Endothelial cell of umbilical vein (primary cell): ENCODE measurements around the gene ACSBG1. TPM values are rescaled to one million over a fixed set of nuclear protein-coding genes. Genes with fewer than 3 reads are reported as not detected.

Experiments used
- BruUV-seq: library from RNA; stranded (reverse); fragments of 400-500 nt; replicated peaks from 2 replicates; lab custom pipeline; 2021; lab: Mats Ljungman, UMichigan
- CTCF ChIA-PET: fragments of 300-600, 350-600 bp; sonication (Branson Sonifier 250); formaldehyde crosslinking; loops from one replicate; lab custom pipeline; 2021; ENCODE audit warnings: antibody characterized with exemption, inconsistent platforms; lab: Charles Lee
- POLR2A ChIA-PET: fragments of 300-600, 350-600 bp; sonication (Branson Sonifier 250); formaldehyde crosslinking; loops from one replicate; lab custom pipeline; 2021; ENCODE audit warnings: antibody characterized with exemption, inconsistent platforms; lab: Charles Lee
- DNase-seq: peaks from one replicate; pipeline ENCODE4 v3.0.0-alpha.2; 2011; ENCODE audit warnings: low read depth, low spot score
- FAIRE-seq: peaks from 2 replicates; lab custom pipeline; 2011; peaks lifted over from hg19 to GRCh38; lab: Jason Lieb, UNC
- H2AFZ ChIP-seq: 2 replicates; pipeline ENCODE4 v1.6.0; 2012; ENCODE audit warnings: low read depth, low read length, control low read depth, inconsistent platforms
- H3K27ac ChIP-seq: 2 replicates; pipeline ENCODE4 v1.5.1; 2011; ENCODE audit warnings: low read depth, mild to moderate bottlenecking, control low read depth, low read length, moderate library complexity; ENCODE audit not compliant: insufficient read depth
- H3K27me3 ChIP-seq, 2 experiments: 2 replicates each; pipeline versions ENCODE4 v1.6.0 to v1.6.1; 2011; ENCODE audit warnings: low read length in 2 of 2, mixed read lengths in 1 of 2; ENCODE audit not compliant: control insufficient read depth in 2 of 2, insufficient read depth in 2 of 2
- H3K36me3 ChIP-seq, 2 experiments: 2 replicates in 1 of 2; 3 replicates in 1 of 2; pipeline ENCODE4 v1.5.1; 2011; ENCODE audit warnings: low read length in 2 of 2, mild to moderate bottlenecking in 1 of 2, moderate library complexity in 1 of 2; ENCODE audit not compliant: control insufficient read depth in 2 of 2, insufficient read depth in 2 of 2; ENCODE audit errors: extremely low read depth in 1 of 2
- H3K4me1 ChIP-seq: 3 replicates; pipeline ENCODE4 v1.5.1; 2011; ENCODE audit warnings: mild to moderate bottlenecking, low read length; ENCODE audit not compliant: control insufficient read depth, insufficient read depth; ENCODE audit errors: extremely low read depth
- H3K4me2 ChIP-seq: 2 replicates; pipeline ENCODE4 v1.6.1; 2011; ENCODE audit warnings: low read length, control low read depth, mixed read lengths; ENCODE audit not compliant: insufficient read depth
- H3K4me3 ChIP-seq, 3 experiments: fragments of 200-600 bp in 1 of 3; sonication (generic), shearing (Covaris generic) in 1 of 3; replicated peaks in 1 of 3; 2 replicates each; pipeline ENCODE4 v1.5.1; 2011 to 2016; ENCODE audit warnings: control low read depth in 3 of 3, low read length in 3 of 3, mild to moderate bottlenecking in 2 of 3, inconsistent platforms in 1 of 3, low read depth in 1 of 3, moderate library complexity in 1 of 3; ENCODE audit not compliant: insufficient read depth in 1 of 3
- H3K79me2 ChIP-seq: 2 replicates; pipeline ENCODE4 v1.6.0; 2012; ENCODE audit warnings: low read length, inconsistent platforms; ENCODE audit not compliant: control insufficient read depth, insufficient read depth
- H3K9ac ChIP-seq: replicated peaks from 2 replicates; pipeline ENCODE3; 2011; ENCODE audit warnings: low read length, control low read depth; ENCODE audit not compliant: insufficient read depth; ENCODE audit errors: extremely low read depth
- H3K9me1 ChIP-seq: replicated peaks from 3 replicates; pipeline ENCODE4 v1.6.0; 2011; ENCODE audit warnings: mild to moderate bottlenecking, low read length; ENCODE audit not compliant: control insufficient read depth, insufficient read depth; ENCODE audit errors: extremely low read depth
- H3K9me3 ChIP-seq: replicated peaks from 2 replicates; pipeline ENCODE4 v1.5.1; 2012; ENCODE audit warnings: low read length, inconsistent platforms; ENCODE audit not compliant: control insufficient read depth, insufficient read depth
- H4K20me1 ChIP-seq: replicated peaks from 2 replicates; pipeline ENCODE3; 2011; ENCODE audit warnings: mild to moderate bottlenecking, low read length; ENCODE audit not compliant: control insufficient read depth, insufficient read depth; ENCODE audit errors: extremely low read depth
- CTCF ChIP-seq, 2 donors: IDR thresholded peaks; 1 replicate in 1 of 2; 2 replicates in 1 of 2; pipeline ENCODE4 v1.5.1; 2011; ENCODE audit warnings: low read length in 2 of 2, mild to moderate bottlenecking in 2 of 2, moderate library complexity in 2 of 2, control low read depth in 1 of 2, inconsistent platforms in 1 of 2, low read depth in 1 of 2; ENCODE audit not compliant: insufficient read depth in 1 of 2; ENCODE audit errors: extremely low read depth in 1 of 2
- EZH2 ChIP-seq: IDR thresholded peaks from 2 replicates; pipeline ENCODE4 v1.6.1; 2012; ENCODE audit warnings: borderline replicate concordance, low read depth, mild to moderate bottlenecking, moderate library complexity, low read length, inconsistent platforms; ENCODE audit not compliant: severe bottlenecking
- FOS ChIP-seq: IDR thresholded peaks from 2 replicates; pipeline ENCODE4 v1.6.1; 2011; ENCODE audit warnings: mild to moderate bottlenecking, low read length, moderate library complexity, borderline replicate concordance; ENCODE audit not compliant: insufficient read depth
- GATA2 ChIP-seq: IDR thresholded peaks from 2 replicates; pipeline ENCODE4 v1.7.0; 2011; ENCODE audit warnings: low read depth, mild to moderate bottlenecking, moderate library complexity, mixed read lengths, low read length; ENCODE audit not compliant: insufficient read length, insufficient read depth
- JUN ChIP-seq: IDR thresholded peaks from 2 replicates; pipeline ENCODE4 v1.6.1; 2011; ENCODE audit warnings: borderline replicate concordance, low read depth; ENCODE audit not compliant: insufficient read length, insufficient read depth
- MAX ChIP-seq: IDR thresholded peaks from 2 replicates; pipeline ENCODE4 v1.6.1; 2011; ENCODE audit not compliant: insufficient read depth, insufficient read length
- MYC ChIP-seq: IDR thresholded peaks from one replicate; pipeline ENCODE4 v1.6.1; 2011; ENCODE audit warnings: mild to moderate bottlenecking, low read depth, low read length
- POLR2A ChIP-seq: IDR thresholded peaks from 2 replicates; pipeline ENCODE4 v1.6.1; 2012; ENCODE audit warnings: low read depth, mild to moderate bottlenecking, control low read depth, low read length
- POLR2AphosphoS5 ChIP-seq: IDR thresholded peaks from 2 replicates; pipeline ENCODE4 v1.6.1; 2012; ENCODE audit warnings: low read depth, mild to moderate bottlenecking, control low read depth, low read length, moderate library complexity; ENCODE audit not compliant: insufficient read depth
- dilution Hi-C: fragments of 300-500 bp; cut with MboI; formaldehyde crosslinking; loops from one replicate; pipeline ENCODE4 v1.15.0; 2019; ENCODE audit warnings: low sequenced_read_pairs; ENCODE audit not compliant: extremely low pct_ligation_motif_present
- intact Hi-C: fragments of 100-400 bp; cut with micrococcal nuclease; formaldehyde crosslinking; loops from one replicate; pipeline ENCODE4 v1.10.0; 2022
- polyA plus RNA-seq, 4 experiments: library from polyadenylated mRNA; depleted of rRNA in 3 of 4; stranded (reverse) in 3 of 4; unstranded in 1 of 4; fragments of >200 nt; gene quantifications; 2 replicates each; pipeline versions ENCODE4 v1.2.1 to v1.2.3, GENCODE V29; 2011 to 2012; ENCODE audit warnings: missing spikeins in 1 of 4
- total RNA-seq: library from RNA; stranded (reverse); gene quantifications from 2 replicates; pipeline ENCODE4 v1.2.3, GENCODE V29; 2021

Gene ACSBG1
- total and polyA plus RNA-seq, 2 donors (not counting 3 experiments of a cell fraction or from before 2014, with no cell fraction given): not detected

DNA sequence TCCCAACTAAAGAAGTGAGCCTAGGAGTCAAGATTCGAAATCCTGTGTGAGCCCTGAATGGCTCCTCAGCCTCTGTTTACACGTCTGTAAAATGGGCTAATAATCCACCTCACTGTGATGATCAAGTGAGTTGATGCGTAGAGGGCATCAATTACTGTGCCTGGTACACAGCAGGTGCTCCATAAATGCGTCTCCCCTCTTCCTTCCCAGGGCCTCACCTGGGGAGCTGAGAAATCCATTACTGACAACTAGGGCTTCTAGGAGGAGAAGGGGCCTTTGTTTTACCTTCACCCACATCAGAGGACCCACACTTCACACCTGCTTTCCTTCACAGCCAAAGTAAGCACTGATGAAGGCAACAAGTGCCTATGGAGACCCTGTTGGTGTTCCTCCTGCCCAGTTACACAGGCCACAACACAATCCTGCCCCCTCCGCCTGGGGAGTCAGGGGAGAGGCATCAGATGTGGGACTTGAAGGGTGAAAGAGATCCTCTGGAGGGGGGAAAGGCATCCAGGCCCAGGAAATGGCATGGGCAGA is 104.5 kb downstream of the ACSBG1 start:
- dilution Hi-C loops (no loop called here), intact Hi-C loops (loop anchor here (5.0 kb wide), 1 partner anchor 67 kb away; no protein-coding TSS in a partner anchor)
- no peak overlapping the region for H2AFZ ChIP-seq
- H3K79me2 ChIP-seq: no peaks in the 10 kb centered on the region
- H3K27ac ChIP-seq: no peak overlapping the region
- no peaks in the 10 kb centered on the region for H4K20me1 ChIP-seq
- H3K4me3 ChIP-seq: no peak overlapping the region
- BruUV-seq: no TSS peak
- FAIRE-seq (no peak), DNase-seq (no peak)
- H3K4me1 ChIP-seq: peaks cover 7% of the 10 kb centered on the region
- ChIA-PET CTCF (interaction anchor here (0.9 to 7.0 kb wide), 11 partner anchors 9 to 170 kb away, joined by 3 to 50 read pairs (median 6); partner anchors contain the start of gene DNAJA4), POLR2A (no interaction called here)
- TF ChIP-seq MYC (no peak), POLR2A (no peak), FOS (no peak)
- H3K9me3 ChIP-seq: no peaks in the 10 kb centered on the region
- H3K27me3 ChIP-seq: no peaks in the 10 kb centered on the region
- H3K36me3 ChIP-seq: no peaks in the 10 kb centered on the region
- no peak overlapping the region for H3K4me2 ChIP-seq
- no peaks in the 10 kb centered on the region for H3K9me1 ChIP-seq
- H3K9ac ChIP-seq: no peak overlapping the region

- Histone ChIP-seq H3K4me1 (peaks cover 7% of the 10 kb centered on the region), H3K4me3 (no peak overlapping the region), H2AFZ (no peak overlapping the region), H3K4me2 (no peak overlapping the region), H3K27ac (no peak overlapping the region), H3K9ac (no peak overlapping the region), H3K27me3 (no peaks in the 10 kb centered on the region), H3K9me1 (no peaks in the 10 kb centered on the region), H3K9me3 (no peaks in the 10 kb centered on the region), H3K79me2 (no peaks in the 10 kb centered on the region), H4K20me1 (no peaks in the 10 kb centered on the region), H3K36me3 (no peaks in the 10 kb centered on the region)
- TF ChIP-seq POLR2AphosphoS5 (no peak), POLR2A (no peak), MYC (no peak), MAX (no peak), FOS (no peak), EZH2 (no peak), CTCF (IDR thresholded peaks at IDR 0.05; ENCODE audit: extremely low read depth in 1 of 2, insufficient read depth in 1 of 2, low read depth in 1 of 2, low read length in 2 of 2) (no peak), GATA2 (no peak), JUN (no peak)
- POLR2A ChIA-PET: no interaction called here
- DNase-seq (no peak), FAIRE-seq (no peak)
- CTCF ChIA-PET: interaction anchor here (1.4 to 7.0 kb wide), 4 partner anchors 16 to 111 kb away, joined by 3 to 50 read pairs (median 21); no protein-coding TSS in a partner anchor
- no TSS peak for BruUV-seq
- dilution Hi-C loops: no loop called here
- intact Hi-C loops: no loop called here
These were observed 105.2 kb downstream of the ACSBG1 start for GRCh38 chr15:78129077-78129750.
